Thoracic aorta (tissue), 2 donors: ENCODE data around the gene BCL3. TPM values are rescaled to one million over a fixed set of nuclear protein-coding genes. Genes with fewer than 3 reads are reported as not detected.

Experiments used
- ATAC-seq: fragments of 150-250 bp; one replicate; pipeline ENCODE4 v1.8.0; 2017; ENCODE audit warnings: low read depth; ENCODE audit not compliant: insufficient number of reproducible peaks, low FRiP score
- DNase-seq: peaks from one replicate; pipeline ENCODE4 v3.0.0-alpha.2; 2020; ENCODE audit warnings: low spot score
- H3K27ac ChIP-seq, 2 donors: fragments of 200-600 bp; sonication (generic); 1 replicate in 1 of 2; 2 replicates in 1 of 2; pipeline ENCODE4 v1.5.1; 2016; ENCODE audit warnings: mild to moderate bottlenecking in 2 of 2, moderate library complexity in 2 of 2
- H3K27me3 ChIP-seq: fragments of 200-600 bp; sonication (generic); replicated peaks from 2 replicates; pipeline ENCODE4 v1.6.0; 2016; ENCODE audit warnings: mild to moderate bottlenecking; ENCODE audit not compliant: insufficient read depth
- H3K36me3 ChIP-seq: fragments of 200-600 bp; sonication (generic); one replicate; pipeline ENCODE4 v1.5.1; 2016
- H3K4me1 ChIP-seq, 2 donors: fragments of 200-600 bp; sonication (generic); 1 replicate in 1 of 2; 2 replicates in 1 of 2; pipeline versions ENCODE4 v1.5.1 to v1.6.0; 2016; ENCODE audit warnings: low read depth in 2 of 2, mild to moderate bottlenecking in 1 of 2; ENCODE audit not compliant: control insufficient read depth in 1 of 2
- H3K4me3 ChIP-seq: fragments of 200-600 bp; sonication (generic); 2 replicates; pipeline ENCODE4 v1.5.1; 2016; ENCODE audit warnings: mild to moderate bottlenecking
- H3K9me3 ChIP-seq: fragments of 200-600 bp; sonication (generic); 2 replicates; pipeline ENCODE4 v1.5.1; 2016
- CTCF ChIP-seq: fragments of 200-600 bp; sonication (generic); IDR thresholded peaks from one replicate; pipeline ENCODE4 v1.5.1; 2019; ENCODE audit warnings: antibody characterized with exemption
- total RNA-seq, 2 donors: library from RNA; depleted of rRNA; stranded (reverse); fragments of >200 nt; gene quantifications; one replicate each; pipeline versions ENCODE4 v1.1.0 to v1.2.3, GENCODE V29; 2016

The BCL3 gene
- total RNA-seq, 2 donors from 2014 or later = 43.1 to 77.9 TPM

GRCh38 chr19:44757735-44758505, 9.4 kb downstream of the BCL3 start:
- Histone ChIP-seq H3K27me3 (no peaks in the 10 kb centered on the region), H3K9me3 (no peaks in the 10 kb centered on the region), H3K4me1 (peaks cover 38 to 53% of the 10 kb centered on the region in 2 donors), H3K27ac (peak overlapping the region; percentile 75 to 76), H3K36me3 (peaks cover 11% of the 10 kb centered on the region), H3K4me3 (peak overlapping the region; percentile 71)
- no peak for DNase-seq
- ATAC-seq = peak; percentile 18
- TF ChIP-seq CTCF = peak; percentile 18

- Histone ChIP-seq H3K27me3 (no peaks in the 10 kb centered on the region), H3K9me3 (no peaks in the 10 kb centered on the region), H3K27ac (peak overlapping the region; percentile 75 to 76), H3K4me3 (peak overlapping the region; percentile 71), H3K4me1 (peaks cover 37 to 47% of the 10 kb centered on the region in 2 donors), H3K36me3 (peaks cover 11% of the 10 kb centered on the region)
- no peak for TF ChIP-seq CTCF
- no peak for DNase-seq
- ATAC-seq = no peak
These were observed 10.1 kb downstream of the BCL3 start for GRCh38 chr19:44758596-44758995.

- H3K27me3 ChIP-seq = no peaks in the 10 kb centered on the region
- ATAC-seq (no peak), DNase-seq (no peak)
- H3K4me1 ChIP-seq = peaks cover 33 to 44% of the 10 kb centered on the region in 2 donors
- H3K4me3 ChIP-seq = no peak overlapping the region
- peaks cover 11% of the 10 kb centered on the region for H3K36me3 ChIP-seq
- no peak for TF ChIP-seq CTCF
- H3K27ac ChIP-seq = peak overlapping the region in 1 of 2 donors; percentile 76
- H3K9me3 ChIP-seq = no peaks in the 10 kb centered on the region
These were observed 10.7 kb downstream of the BCL3 start for GRCh38 chr19:44759083-44759804.

GRCh38 chr19:44762038-44762437, 13.5 kb downstream of the BCL3 start:
- peaks cover 8 to 17% of the 10 kb centered on the region in 2 donors for H3K4me1 ChIP-seq
- no peaks in the 10 kb centered on the region for H3K27me3 ChIP-seq
- no peak for TF ChIP-seq CTCF
- H3K27ac ChIP-seq = no peak overlapping the region
- ATAC-seq (no peak), DNase-seq (no peak)
- peaks cover 11% of the 10 kb centered on the region for H3K36me3 ChIP-seq
- no peak overlapping the region for H3K4me3 ChIP-seq
- H3K9me3 ChIP-seq = no peaks in the 10 kb centered on the region
